Measurements from ENCODE around the gene ARVCF.

ARVCF gene

GRCh38 chr22:19988965-19989724 is 27.5 kb downstream of the ARVCF start:
- in situ Hi-C loops (cut with MboI; ENCODE audit: low sequenced_read_pairs) = no loop called here

GRCh38 chr22:19988331-19988808 is 28.3 kb downstream of the ARVCF start:
- in situ Hi-C loops (cut with MboI; ENCODE audit: low sequenced_read_pairs) = no loop called here

GRCh38 chr22:19987394-19988306 is 29.0 kb downstream of the ARVCF start:
- in situ Hi-C loops (cut with MboI; ENCODE audit: low sequenced_read_pairs) = no loop called here

- in situ Hi-C loops (cut with MboI; ENCODE audit: low sequenced_read_pairs) = no loop called here
Observed at GRCh38 chr22:19986410-19987341, 29.9 kb downstream of the ARVCF start.

- in situ Hi-C loops (cut with MboI; ENCODE audit: low sequenced_read_pairs) = no loop called here
Observed at GRCh38 chr22:19986011-19986409, 30.6 kb downstream of the ARVCF start.

GRCh38 chr22:19984851-19985811 is 31.5 kb downstream of the ARVCF start:
- in situ Hi-C loops (cut with MboI; ENCODE audit: low sequenced_read_pairs) = no loop called here

- in situ Hi-C loops (cut with MboI; ENCODE audit: low sequenced_read_pairs) = no loop called here
Observed at GRCh38 chr22:19984201-19984753, 32.3 kb downstream of the ARVCF start.

GRCh38 chr22:19983741-19984140 is 32.9 kb downstream of the ARVCF start:
- in situ Hi-C loops (cut with MboI; ENCODE audit: low sequenced_read_pairs) = no loop called here

- in situ Hi-C loops (cut with MboI; ENCODE audit: low sequenced_read_pairs) = no loop called here
Observed at GRCh38 chr22:19982991-19983578, 33.5 kb downstream of the ARVCF start.

- in situ Hi-C loops (cut with MboI; ENCODE audit: low sequenced_read_pairs) = no loop called here
Observed at GRCh38 chr22:19981961-19982920, 34.4 kb downstream of the ARVCF start.

- in situ Hi-C loops (cut with MboI; ENCODE audit: low sequenced_read_pairs) = no loop called here
Observed at GRCh38 chr22:19981171-19981960, 35.3 kb downstream of the ARVCF start.

GRCh38 chr22:19980766-19981165 is 35.9 kb downstream of the ARVCF start:
- in situ Hi-C loops (cut with MboI; ENCODE audit: low sequenced_read_pairs) = no loop called here

- in situ Hi-C loops (cut with MboI; ENCODE audit: low sequenced_read_pairs) = no loop called here
Observed at GRCh38 chr22:19979712-19980493, 36.7 kb downstream of the ARVCF start.

- in situ Hi-C loops (cut with MboI; ENCODE audit: low sequenced_read_pairs) = no loop called here
Observed at GRCh38 chr22:19978748-19979147, 37.9 kb downstream of the ARVCF start.

- in situ Hi-C loops (cut with MboI; ENCODE audit: low sequenced_read_pairs) = no loop called here
Observed at GRCh38 chr22:19977296-19978243, 39.1 kb downstream of the ARVCF start.

Data from hTERT RPE-1 (cell line).